HEK293T (cell line): ENCODE data around the gene CTSZ.
A peak's percentile ranks its signal among the peaks of the same experiment; 100 is the strongest.

Experiments used
- CTCF ChIA-PET: fragments of 350-600 bp; formaldehyde crosslinking; extraction: SDS; loops from one replicate; lab custom pipeline; 2021; ENCODE audit warnings: antibody characterized with exemption, inconsistent platforms; lab: Yijun Ruan, JAX
- POLR2A ChIA-PET: fragments of 350-600 bp; formaldehyde crosslinking; extraction: SDS; loops from one replicate; lab custom pipeline; 2020; ENCODE audit warnings: antibody characterized with exemption, inconsistent platforms; lab: Yijun Ruan, JAX
- DNase-seq: peaks from one replicate; pipeline ENCODE4 v3.0.0; 2012; ENCODE audit warnings: mixed read lengths; ENCODE audit errors: extremely low spot score
- ARNT ChIP-seq: fragments of 450-650 bp; IDR thresholded peaks from 2 replicates; pipeline ENCODE4 v1.6.1; 2017; ENCODE audit warnings: mild to moderate bottlenecking
- BHLHE40 ChIP-seq: fragments of 450-650 bp; IDR thresholded peaks from 2 replicates; pipeline ENCODE4 v1.6.1; 2016; ENCODE audit warnings: mild to moderate bottlenecking, moderate library complexity, borderline replicate concordance
- CTBP1 ChIP-seq: fragments of 450-650 bp; IDR thresholded peaks from 2 replicates; pipeline ENCODE4 v1.6.1; 2016; ENCODE audit warnings: borderline replicate concordance
- ELF4 ChIP-seq: fragments of 450-650 bp; IDR thresholded peaks from 2 replicates; pipeline ENCODE4 v1.6.1; 2017; ENCODE audit warnings: antibody characterized with exemption
- FOXA1 ChIP-seq: fragments of 450-650 bp; IDR thresholded peaks from 2 replicates; pipeline ENCODE4 v1.6.1; 2016; ENCODE audit warnings: mild to moderate bottlenecking
- FOXK2 ChIP-seq: fragments of 450-650 bp; IDR thresholded peaks from 2 replicates; pipeline ENCODE4 v1.6.1; 2016; ENCODE audit warnings: mild to moderate bottlenecking
- FOXM1 ChIP-seq: fragments of 450-650 bp; IDR thresholded peaks from 2 replicates; pipeline ENCODE4 v1.6.1; 2017; ENCODE audit warnings: mild to moderate bottlenecking, borderline replicate concordance
- HDGF ChIP-seq: fragments of 450-650 bp; IDR thresholded peaks from 2 replicates; pipeline ENCODE4 v1.6.1; 2017; ENCODE audit warnings: antibody characterized with exemption, borderline replicate concordance
- L3MBTL2 ChIP-seq: fragments of 450-650 bp; conservative IDR thresholded peaks from 2 replicates; pipeline ENCODE4 v1.6.1; 2016; ENCODE audit warnings: mild to moderate bottlenecking
- LEF1 ChIP-seq: fragments of 450-650 bp; IDR thresholded peaks from 2 replicates; pipeline ENCODE4 v1.6.1; 2017; ENCODE audit warnings: mild to moderate bottlenecking, borderline replicate concordance
- NFRKB ChIP-seq: fragments of 450-650 bp; IDR thresholded peaks from 2 replicates; pipeline ENCODE4 v1.6.1; 2016; ENCODE audit warnings: mild to moderate bottlenecking, moderate library complexity
- SP1 ChIP-seq: fragments of 450-650 bp; IDR thresholded peaks from 2 replicates; pipeline ENCODE4 v1.6.1; 2017
- SUZ12 ChIP-seq: fragments of 450-650 bp; IDR thresholded peaks from 2 replicates; pipeline ENCODE4 v1.6.1; 2016; ENCODE audit warnings: mild to moderate bottlenecking
- TARDBP ChIP-seq: fragments of 450-650 bp; IDR thresholded peaks from 2 replicates; pipeline ENCODE4 v1.6.1; 2016
- ZNF384 ChIP-seq: fragments of 450-650 bp; IDR thresholded peaks from 2 replicates; pipeline ENCODE4 v1.6.1; 2016
- TF ChIP-seq, protein P1 (sequence below): fragments of 450-650 bp; IDR thresholded peaks from 2 replicates; pipeline ENCODE4 v1.6.1; 2016

Gene CTSZ

DNA sequence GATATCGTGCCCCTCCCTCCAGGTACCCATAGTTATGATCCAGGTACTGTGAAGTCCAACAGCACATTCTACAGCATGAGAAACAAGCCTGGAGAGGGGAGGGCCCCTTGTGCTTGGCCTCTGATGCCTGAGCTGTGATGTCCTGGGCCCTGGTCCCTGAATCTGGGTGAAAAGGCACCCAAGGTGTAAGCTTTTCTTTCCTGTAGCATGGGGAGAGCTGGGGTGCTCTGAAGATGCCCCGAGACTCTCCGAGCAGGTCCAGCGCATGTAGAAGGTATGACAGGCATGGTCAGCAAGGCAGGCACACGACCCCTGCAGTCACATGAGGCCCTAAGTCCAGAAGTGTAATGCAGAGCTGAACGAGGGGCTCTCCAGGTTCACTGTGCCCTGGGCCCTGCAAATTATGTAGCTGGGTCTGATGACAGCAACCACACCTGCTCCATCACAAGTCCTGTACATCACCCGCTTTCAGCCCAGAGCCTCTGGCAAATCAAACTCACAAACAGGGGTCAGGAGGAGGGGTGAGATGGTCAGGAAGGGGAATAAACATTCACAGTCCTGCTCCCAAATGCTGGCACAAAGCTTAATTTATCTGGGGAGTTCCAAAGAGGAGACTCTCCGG lies 1.8 kb upstream of the CTSZ start:
- TF ChIP-seq FOXM1 = no peak
- no peak for TF ChIP-seq TARDBP
- TF ChIP-seq SUZ12 = no peak
- no peak for TF ChIP-seq HDGF
- no peak for TF ChIP-seq FOXA1
- TF ChIP-seq BHLHE40 = no peak
- TF ChIP-seq NFRKB = no peak
- TF ChIP-seq CTBP1 = no peak
- TF ChIP-seq LEF1 = no peak
- TF ChIP-seq FOXK2 = no peak
- TF ChIP-seq ELF4 = no peak
- CTCF ChIA-PET = interaction anchor here (0.5 kb wide), 1 partner anchor 16 kb away, joined by 3 read pairs; no protein-coding TSS in a partner anchor
- no peak for DNase-seq
- POLR2A ChIA-PET = interaction anchor here (1.9 kb wide), 1 partner anchor 23 kb away, joined by 10 read pairs; the partner anchor contains the start of gene ATP5F1E

GRCh38 chr20:59007665-59008511 lies 834 bp upstream of the CTSZ start:
- ChIA-PET POLR2A (interaction anchor here (1.9 kb wide), 1 partner anchor 24 kb away, joined by 10 read pairs; the partner anchor contains the start of gene ATP5F1E), CTCF (no interaction called here)
- TF ChIP-seq TARDBP (no peak), LEF1 (no peak), FOXM1 (no peak), FOXK2 (no peak), SP1 (no peak), HDGF (no peak), L3MBTL2 (no peak), SUZ12 (no peak), BHLHE40 (no peak), CTBP1 (no peak), FOXA1 (no peak), ELF4 (no peak), NFRKB (no peak), ZNF384 (no peak), ARNT (no peak)
- TF ChIP-seq, protein P1, sequence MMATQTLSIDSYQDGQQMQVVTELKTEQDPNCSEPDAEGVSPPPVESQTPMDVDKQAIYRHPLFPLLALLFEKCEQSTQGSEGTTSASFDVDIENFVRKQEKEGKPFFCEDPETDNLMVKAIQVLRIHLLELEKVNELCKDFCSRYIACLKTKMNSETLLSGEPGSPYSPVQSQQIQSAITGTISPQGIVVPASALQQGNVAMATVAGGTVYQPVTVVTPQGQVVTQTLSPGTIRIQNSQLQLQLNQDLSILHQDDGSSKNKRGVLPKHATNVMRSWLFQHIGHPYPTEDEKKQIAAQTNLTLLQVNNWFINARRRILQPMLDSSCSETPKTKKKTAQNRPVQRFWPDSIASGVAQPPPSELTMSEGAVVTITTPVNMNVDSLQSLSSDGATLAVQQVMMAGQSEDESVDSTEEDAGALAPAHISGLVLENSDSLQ = no peak
- DNase-seq = no peak

DNA sequence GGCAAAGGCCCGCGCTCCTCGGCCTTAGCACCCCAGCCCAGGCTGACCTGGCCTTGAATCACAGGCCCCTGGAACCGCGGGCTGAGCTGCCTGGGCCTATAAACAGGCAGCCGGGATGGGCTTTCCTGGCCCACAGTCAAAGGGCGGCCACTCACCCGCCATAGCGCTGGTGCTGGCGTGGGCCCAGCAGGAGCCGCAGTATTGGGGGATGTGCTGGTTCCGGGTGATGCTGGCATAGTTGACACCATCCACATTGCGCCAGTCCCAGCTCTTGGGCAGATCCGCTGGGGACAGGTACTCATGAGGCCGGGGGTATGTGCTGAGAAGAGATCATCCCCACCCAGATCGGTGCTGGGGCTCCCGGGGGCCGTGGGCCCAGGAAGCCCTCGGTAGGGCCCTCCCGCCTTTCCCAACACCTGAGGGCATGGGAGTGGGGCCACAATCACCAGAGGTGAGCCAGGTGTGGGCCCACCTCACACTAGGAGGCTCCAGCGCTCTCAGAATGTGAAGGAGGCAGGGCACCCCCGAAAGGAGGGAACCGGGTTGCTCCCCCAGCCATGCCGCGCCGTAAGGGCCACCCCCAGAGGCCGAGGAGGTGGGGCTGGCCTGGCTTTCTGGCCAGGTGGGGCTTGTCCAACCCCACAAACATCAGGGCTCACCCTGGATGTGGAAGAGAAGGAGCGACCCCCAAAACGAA lies 739 bp downstream of the CTSZ start:
- no peak for DNase-seq
- CTCF ChIA-PET = no interaction called here
- POLR2A ChIA-PET = no interaction called here
- no peak for TF ChIP-seq ARNT
- no peak for TF ChIP-seq SUZ12
- no peak for TF ChIP-seq ELF4
- TF ChIP-seq FOXA1 = no peak
- TF ChIP-seq NFRKB = no peak
- TF ChIP-seq, protein P1 = no peak
- TF ChIP-seq HDGF = no peak
- TF ChIP-seq SP1 = no peak
- no peak for TF ChIP-seq CTBP1
- TF ChIP-seq L3MBTL2 = no peak
- no peak for TF ChIP-seq BHLHE40
- no peak for TF ChIP-seq FOXK2
- TF ChIP-seq TARDBP = no peak
- TF ChIP-seq ZNF384 = no peak
- no peak for TF ChIP-seq LEF1
- TF ChIP-seq FOXM1 = no peak

GRCh38 chr20:59005523-59006166 lies 1.4 kb downstream of the CTSZ start:
- CTCF ChIA-PET = no interaction called here
- POLR2A ChIA-PET = no interaction called here
- no peak for DNase-seq
- TF ChIP-seq FOXK2 (no peak), SUZ12 (no peak), ARNT (no peak), ZNF384 (no peak), L3MBTL2 (no peak), FOXM1 (no peak), CTBP1 (no peak), FOXA1 (no peak)
- TF ChIP-seq, protein P1 = no peak

- TF ChIP-seq ZNF384 (no peak), TARDBP (no peak), HDGF (no peak), FOXA1 (no peak), L3MBTL2 (no peak), SUZ12 (no peak)
- TF ChIP-seq, protein P1 = peak; percentile 23; the same call in 1 of the 2 replicates
- ChIA-PET CTCF (no interaction called here), POLR2A (no interaction called here)
- no peak for DNase-seq
Measured at GRCh38 chr20:59004763-59005522, 2.1 kb downstream of the CTSZ start.
